OCI-LY1 (cell line): ENCODE data around the gene RAB8B.

ENCODE experiments used
- H2AFZ ChIP-seq: fragments of 200-600 bp; sonication (generic), shearing (Covaris generic); 2 replicates; pipeline ENCODE4 v1.6.0; 2014; ENCODE audit warnings: antibody characterized with exemption, mild to moderate bottlenecking, low read length
- H3F3A ChIP-seq: fragments of 200-600 bp; sonication (generic), shearing (Covaris generic); 2 replicates; pipeline ENCODE4 v1.6.0; 2014; ENCODE audit warnings: mild to moderate bottlenecking, antibody characterized with exemption, low read length, moderate library complexity; ENCODE audit not compliant: insufficient read depth
- H3K27ac ChIP-seq: fragments of 200-600 bp; sonication (generic); 2 replicates; pipeline ENCODE4 v1.5.1; 2014; ENCODE audit warnings: low read length, mixed run types, mild to moderate bottlenecking, low read depth; ENCODE audit not compliant: poor library complexity, severe bottlenecking
- H3K27me3 ChIP-seq: fragments of 200-600 bp; sonication (generic); 2 replicates; pipeline ENCODE4 v1.6.0; 2014; ENCODE audit warnings: antibody characterized with exemption, mild to moderate bottlenecking, low read length, moderate library complexity; ENCODE audit not compliant: insufficient read depth
- H3K36me3 ChIP-seq: fragments of 200-600 bp; sonication (generic); 2 replicates; pipeline ENCODE4 v1.6.1; 2014; ENCODE audit warnings: mild to moderate bottlenecking, antibody characterized with exemption, low read length, moderate library complexity, mixed read lengths; ENCODE audit not compliant: insufficient read depth
- H3K4me1 ChIP-seq: fragments of 200-600 bp; sonication (generic); 2 replicates; pipeline ENCODE4 v1.5.1; 2014; ENCODE audit warnings: mild to moderate bottlenecking, low read length, moderate library complexity; ENCODE audit not compliant: insufficient read depth, severe bottlenecking
- H3K4me2 ChIP-seq: fragments of 200-600 bp; sonication (generic), shearing (Covaris generic); 2 replicates; pipeline ENCODE4 v1.6.1; 2014; ENCODE audit warnings: low read length
- H3K4me3 ChIP-seq: fragments of 200-600 bp; sonication (generic); 2 replicates; pipeline ENCODE4 v1.5.1; 2014; ENCODE audit warnings: low read length, low read depth, mild to moderate bottlenecking, mixed read lengths; ENCODE audit not compliant: poor library complexity, severe bottlenecking
- H3K79me2 ChIP-seq: fragments of 200-600 bp; shearing (Covaris generic); 2 replicates; pipeline ENCODE4 v1.6.1; 2016; ENCODE audit warnings: mixed run types, low read length, mixed read lengths; ENCODE audit not compliant: insufficient read depth
- H3K9ac ChIP-seq: fragments of 200-600 bp; sonication (generic), shearing (Covaris generic); 2 replicates; pipeline ENCODE4 v1.6.1; 2014; ENCODE audit warnings: mild to moderate bottlenecking, low read length, mixed read lengths
- H3K9me2 ChIP-seq: fragments of 200-600 bp; sonication (generic), shearing (Covaris generic); 2 replicates; pipeline ENCODE4 v1.6.1; 2014; ENCODE audit warnings: low read depth, mild to moderate bottlenecking, low read length, mixed read lengths
- H3K9me3 ChIP-seq: fragments of 200-600 bp; shearing (Covaris generic); 2 replicates; pipeline ENCODE4 v1.6.1; 2014; ENCODE audit warnings: low read length, mixed read lengths
- H4K20me1 ChIP-seq: fragments of 200-600 bp; sonication (generic), shearing (Covaris generic); 2 replicates; pipeline ENCODE4 v1.6.0; 2016; ENCODE audit warnings: mild to moderate bottlenecking, low read length; ENCODE audit not compliant: insufficient read depth
- CTCF ChIP-seq: fragments of 200-600 bp; sonication (generic), shearing (Covaris generic); IDR thresholded peaks from 2 replicates; pipeline ENCODE4 v1.5.1; 2017; ENCODE audit warnings: mild to moderate bottlenecking, antibody characterized with exemption, low read length, moderate library complexity, mixed read lengths
- EZH2 ChIP-seq: fragments of 200-600 bp; sonication (generic), shearing (Covaris generic); IDR thresholded peaks from 2 replicates; pipeline ENCODE4 v1.8.0; 2017; ENCODE audit warnings: borderline replicate concordance, mixed run types, mild to moderate bottlenecking, antibody characterized with exemption, low read length, moderate library complexity, mixed read lengths

The RAB8B gene

GRCh38 chr15:63244399-63244798 lies 55.0 kb downstream of the RAB8B start:
- Histone ChIP-seq H3K27ac (no peak overlapping the region), H4K20me1 (no peaks in the 10 kb centered on the region), H2AFZ (no peak overlapping the region), H3K9me2 (no peaks in the 10 kb centered on the region), H3K36me3 (peaks cover 24% of the 10 kb centered on the region), H3K79me2 (peaks cover 5% of the 10 kb centered on the region; the same call in 1 of the 2 replicates), H3K4me2 (no peak overlapping the region), H3F3A (no peaks in the 10 kb centered on the region), H3K9me3 (no peaks in the 10 kb centered on the region), H3K9ac (no peak overlapping the region), H3K27me3 (no peaks in the 10 kb centered on the region), H3K4me3 (no peak overlapping the region), H3K4me1 (no peaks in the 10 kb centered on the region)
- TF ChIP-seq CTCF, result no peak
- no peak for TF ChIP-seq EZH2

GRCh38 chr15:63244976-63245645 lies 55.7 kb downstream of the RAB8B start:
- peaks cover 26% of the 10 kb centered on the region for H3K36me3 ChIP-seq
- no peaks in the 10 kb centered on the region for H3K79me2 ChIP-seq
- TF ChIP-seq CTCF (no peak), EZH2 (no peak)
- H3K9me2 ChIP-seq, result no peaks in the 10 kb centered on the region
- no peak overlapping the region for H3K4me3 ChIP-seq
- no peaks in the 10 kb centered on the region for H3K9me3 ChIP-seq
- H3K4me2 ChIP-seq, result no peak overlapping the region
- no peak overlapping the region for H2AFZ ChIP-seq
- H3K27me3 ChIP-seq, result no peaks in the 10 kb centered on the region
- H3K27ac ChIP-seq, result no peak overlapping the region
- H4K20me1 ChIP-seq, result no peaks in the 10 kb centered on the region
- no peak overlapping the region for H3K9ac ChIP-seq
- H3K4me1 ChIP-seq, result no peaks in the 10 kb centered on the region
- no peaks in the 10 kb centered on the region for H3F3A ChIP-seq

- Histone ChIP-seq H2AFZ (no peak overlapping the region), H3K36me3 (peaks cover 42% of the 10 kb centered on the region), H4K20me1 (no peaks in the 10 kb centered on the region), H3K9ac (no peak overlapping the region), H3K27me3 (no peaks in the 10 kb centered on the region), H3K4me3 (no peak overlapping the region), H3K27ac (no peak overlapping the region), H3K4me1 (no peaks in the 10 kb centered on the region), H3F3A (no peaks in the 10 kb centered on the region), H3K79me2 (no peaks in the 10 kb centered on the region), H3K9me3 (no peaks in the 10 kb centered on the region), H3K9me2 (no peaks in the 10 kb centered on the region), H3K4me2 (no peak overlapping the region)
- TF ChIP-seq CTCF (no peak), EZH2 (no peak)
These were observed 57.5 kb downstream of the RAB8B start for GRCh38 chr15:63246691-63247469.
